ENCODE measurements around the gene CEP120.

DNA sequence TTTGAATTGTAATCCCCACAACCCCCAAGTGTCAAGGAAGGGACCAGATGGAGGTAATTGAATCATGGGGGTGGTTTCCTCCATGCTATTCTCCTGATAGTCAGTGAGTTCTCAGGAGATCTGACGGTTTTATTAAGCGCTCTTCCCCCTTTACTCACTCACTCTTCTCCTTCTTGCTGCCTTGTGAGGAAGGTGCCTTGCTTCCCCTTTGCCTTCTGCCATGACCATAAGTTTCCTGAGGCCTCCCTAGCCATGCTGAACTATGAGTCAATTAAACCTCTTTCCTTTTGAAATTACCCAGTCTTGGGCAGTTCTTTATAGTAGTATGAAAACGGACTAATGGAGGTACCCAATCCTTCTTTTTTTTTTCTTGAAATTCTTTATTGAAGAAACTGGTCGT, 2.2 kb upstream of the CEP120 start:
- TF ChIP-seq, protein P1, sequence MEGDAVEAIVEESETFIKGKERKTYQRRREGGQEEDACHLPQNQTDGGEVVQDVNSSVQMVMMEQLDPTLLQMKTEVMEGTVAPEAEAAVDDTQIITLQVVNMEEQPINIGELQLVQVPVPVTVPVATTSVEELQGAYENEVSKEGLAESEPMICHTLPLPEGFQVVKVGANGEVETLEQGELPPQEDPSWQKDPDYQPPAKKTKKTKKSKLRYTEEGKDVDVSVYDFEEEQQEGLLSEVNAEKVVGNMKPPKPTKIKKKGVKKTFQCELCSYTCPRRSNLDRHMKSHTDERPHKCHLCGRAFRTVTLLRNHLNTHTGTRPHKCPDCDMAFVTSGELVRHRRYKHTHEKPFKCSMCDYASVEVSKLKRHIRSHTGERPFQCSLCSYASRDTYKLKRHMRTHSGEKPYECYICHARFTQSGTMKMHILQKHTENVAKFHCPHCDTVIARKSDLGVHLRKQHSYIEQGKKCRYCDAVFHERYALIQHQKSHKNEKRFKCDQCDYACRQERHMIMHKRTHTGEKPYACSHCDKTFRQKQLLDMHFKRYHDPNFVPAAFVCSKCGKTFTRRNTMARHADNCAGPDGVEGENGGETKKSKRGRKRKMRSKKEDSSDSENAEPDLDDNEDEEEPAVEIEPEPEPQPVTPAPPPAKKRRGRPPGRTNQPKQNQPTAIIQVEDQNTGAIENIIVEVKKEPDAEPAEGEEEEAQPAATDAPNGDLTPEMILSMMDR (IDR thresholded peaks at IDR 0.05; ENCODE audit: insufficient read depth, low read length): no peak
- TF ChIP-seq POLR2AphosphoS5 (IDR thresholded peaks at IDR 0.05; ENCODE audit: low read depth): no peak
- TF ChIP-seq SPI1 (IDR thresholded peaks at IDR 0.05; ENCODE audit: borderline replicate concordance, low read depth): no peak

All from HL-60 (cell line).